ENCODE measurements around the gene DNAI2.

Gene DNAI2

DNA sequence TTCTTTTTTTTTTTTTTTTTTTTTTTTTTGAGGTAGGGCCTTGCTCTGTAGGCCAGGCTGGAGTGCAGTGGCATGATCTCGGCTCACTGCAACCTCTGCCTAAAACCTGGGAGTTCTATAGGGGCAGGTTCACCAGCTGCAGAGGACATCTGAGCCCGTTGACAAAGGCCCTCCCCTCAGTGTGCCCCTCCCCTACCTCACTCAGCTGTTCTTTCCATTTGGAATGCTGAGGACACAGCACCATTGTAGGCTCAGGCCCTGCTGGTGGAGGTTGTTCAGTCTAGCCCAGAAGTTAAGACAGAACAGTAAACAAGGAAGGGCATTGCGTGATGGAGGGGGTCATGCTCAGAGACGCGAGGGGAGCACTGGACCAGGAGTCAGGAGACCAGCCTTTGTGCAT is 30.1 kb downstream of the DNAI2 start:
- TF ChIP-seq, protein P1, sequence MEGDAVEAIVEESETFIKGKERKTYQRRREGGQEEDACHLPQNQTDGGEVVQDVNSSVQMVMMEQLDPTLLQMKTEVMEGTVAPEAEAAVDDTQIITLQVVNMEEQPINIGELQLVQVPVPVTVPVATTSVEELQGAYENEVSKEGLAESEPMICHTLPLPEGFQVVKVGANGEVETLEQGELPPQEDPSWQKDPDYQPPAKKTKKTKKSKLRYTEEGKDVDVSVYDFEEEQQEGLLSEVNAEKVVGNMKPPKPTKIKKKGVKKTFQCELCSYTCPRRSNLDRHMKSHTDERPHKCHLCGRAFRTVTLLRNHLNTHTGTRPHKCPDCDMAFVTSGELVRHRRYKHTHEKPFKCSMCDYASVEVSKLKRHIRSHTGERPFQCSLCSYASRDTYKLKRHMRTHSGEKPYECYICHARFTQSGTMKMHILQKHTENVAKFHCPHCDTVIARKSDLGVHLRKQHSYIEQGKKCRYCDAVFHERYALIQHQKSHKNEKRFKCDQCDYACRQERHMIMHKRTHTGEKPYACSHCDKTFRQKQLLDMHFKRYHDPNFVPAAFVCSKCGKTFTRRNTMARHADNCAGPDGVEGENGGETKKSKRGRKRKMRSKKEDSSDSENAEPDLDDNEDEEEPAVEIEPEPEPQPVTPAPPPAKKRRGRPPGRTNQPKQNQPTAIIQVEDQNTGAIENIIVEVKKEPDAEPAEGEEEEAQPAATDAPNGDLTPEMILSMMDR (IDR thresholded peaks at IDR 0.05; ENCODE audit: control insufficient read depth, extremely low read depth, insufficient read depth) = no peak

DNA sequence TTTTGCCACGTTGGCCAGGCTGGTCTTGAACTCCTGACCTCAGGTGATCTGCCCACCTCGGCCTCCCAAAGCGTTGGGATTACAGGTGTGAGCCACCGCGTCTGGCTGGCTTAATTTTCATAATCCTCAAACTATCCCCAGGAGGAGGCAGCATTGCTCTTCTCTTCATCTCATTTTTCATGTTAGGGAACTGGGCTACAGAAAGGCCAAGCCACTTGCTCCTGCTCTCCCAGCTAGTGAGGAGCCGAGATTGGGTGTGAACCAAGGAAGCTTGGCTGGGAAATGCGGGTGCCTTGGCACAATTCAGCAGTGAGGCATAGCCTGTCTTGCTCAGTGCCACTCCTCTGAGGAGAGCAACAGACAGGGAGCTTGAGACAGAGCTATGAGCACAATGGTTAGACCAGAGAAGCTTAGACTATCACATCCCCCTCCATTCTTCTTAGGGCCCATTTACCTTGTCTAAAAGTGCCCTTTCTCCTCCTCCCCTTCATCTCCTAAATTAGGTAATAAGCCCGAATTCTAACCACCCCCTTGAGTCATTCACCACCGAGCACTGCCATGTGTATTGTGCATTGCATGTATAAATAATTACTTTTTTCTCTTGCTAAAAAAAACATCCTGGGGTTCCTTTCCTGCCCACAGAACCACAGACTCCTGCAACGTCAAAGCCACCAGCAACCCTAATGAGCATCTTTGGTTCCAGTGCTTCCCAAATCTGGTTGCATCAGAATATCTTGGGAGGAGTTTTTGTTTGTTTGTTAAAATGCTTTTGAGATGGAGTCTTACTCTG is 32.0 kb downstream of the DNAI2 start:
- H3K4me3 ChIP-seq (ENCODE audit: low read depth, low read length) = no peak overlapping the region
- TF ChIP-seq, protein P1 (IDR thresholded peaks at IDR 0.05; ENCODE audit: control insufficient read depth, extremely low read depth, insufficient read depth) = no peak
- no peak for DNase-seq (ENCODE audit: low read depth)

More for the DNA sequence above, 30.1 kb downstream of the DNAI2 start:
- no peak for DNase-seq (ENCODE audit: low read depth)
- no peak overlapping the region for H3K4me3 ChIP-seq (ENCODE audit: low read depth, low read length)

DNA sequence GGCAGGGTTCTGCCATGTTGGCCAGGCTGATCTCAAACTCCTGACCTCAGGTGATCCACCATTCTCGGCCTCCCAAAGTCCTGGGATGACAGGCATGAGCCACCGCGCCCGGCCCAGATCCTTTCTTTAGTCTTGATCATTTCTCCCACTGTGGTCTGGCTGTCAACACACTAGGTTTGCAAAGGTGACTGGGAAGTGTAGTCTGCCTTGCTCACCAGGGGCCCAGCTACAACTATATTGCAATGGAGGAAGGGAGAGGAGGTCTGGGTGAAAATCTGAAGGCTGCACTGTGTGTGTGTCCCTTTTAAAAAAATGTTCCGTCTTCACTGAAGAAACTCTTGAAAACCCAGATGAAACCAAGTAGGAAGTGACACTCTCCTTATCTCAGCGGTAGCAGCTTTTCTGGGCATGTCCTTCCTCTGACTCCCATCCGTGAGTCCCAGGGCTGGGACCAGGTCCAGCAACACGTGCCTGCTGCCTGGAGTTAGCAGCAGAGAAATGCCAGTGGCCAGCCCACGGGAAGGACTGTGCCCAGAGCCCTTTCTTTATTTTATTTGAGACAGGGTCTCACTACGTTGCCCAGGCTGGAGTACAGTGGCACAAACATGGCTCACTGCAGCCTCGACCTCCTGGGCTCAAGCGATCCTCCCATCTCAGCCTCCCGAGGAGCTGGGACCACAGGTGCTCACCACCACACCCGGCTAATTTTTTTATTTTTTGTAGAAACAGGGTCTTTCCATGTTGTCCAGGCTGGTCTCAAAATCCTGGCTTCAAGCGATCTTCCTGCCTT is 34.1 kb downstream of the DNAI2 start:
- H3K4me3 ChIP-seq (ENCODE audit: low read depth, low read length) = no peak overlapping the region
- TF ChIP-seq, protein P1 (IDR thresholded peaks at IDR 0.05; ENCODE audit: control insufficient read depth, extremely low read depth, insufficient read depth) = no peak
- no peak for DNase-seq (ENCODE audit: low read depth)

DNA sequence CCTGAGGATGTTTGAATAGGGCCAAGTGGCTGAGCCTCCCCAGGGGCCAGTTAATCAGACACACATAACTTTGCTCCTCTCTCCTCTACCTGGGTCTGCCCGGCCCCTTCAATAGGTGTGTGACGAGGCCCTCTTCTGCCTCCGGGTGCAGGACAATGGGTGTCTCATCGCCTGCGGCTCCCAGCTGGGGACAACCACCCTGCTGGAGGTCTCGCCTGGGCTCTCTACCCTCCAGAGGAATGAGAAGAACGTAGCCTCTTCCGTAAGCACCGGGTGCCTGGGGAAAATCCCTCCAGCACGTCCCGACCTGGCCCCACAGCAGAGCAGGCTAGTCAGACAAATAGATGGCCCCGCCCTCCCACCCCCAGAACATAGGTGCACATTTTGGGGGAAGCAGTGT is 35.9 kb downstream of the DNAI2 start:
- TF ChIP-seq, protein P1 (IDR thresholded peaks at IDR 0.05; ENCODE audit: control insufficient read depth, extremely low read depth, insufficient read depth) = no peak
- DNase-seq (ENCODE audit: low read depth) = no peak
- no peak overlapping the region for H3K4me3 ChIP-seq (ENCODE audit: low read depth, low read length)

DNA sequence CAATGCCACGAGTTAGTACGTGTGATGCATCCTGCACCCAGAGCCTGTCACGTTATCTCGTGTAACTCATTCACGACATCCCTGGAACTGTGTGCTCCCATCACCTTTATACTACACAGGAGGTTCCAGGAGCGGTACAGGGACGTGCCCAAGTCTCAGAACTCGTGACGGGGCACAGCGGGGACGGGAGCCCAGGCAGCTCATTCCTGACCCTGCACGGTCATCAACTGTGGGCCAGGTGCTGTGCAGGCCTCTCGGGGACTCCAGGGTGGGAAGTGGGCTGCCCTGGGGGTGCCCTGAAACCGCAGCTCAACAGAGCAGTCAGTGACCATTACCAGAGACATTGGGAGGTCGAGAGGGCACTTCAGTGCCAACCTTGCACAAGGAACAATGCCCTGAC is 40.8 kb downstream of the DNAI2 start:
- no peak overlapping the region for H3K4me3 ChIP-seq (ENCODE audit: low read depth, low read length)
- TF ChIP-seq, protein P1 (IDR thresholded peaks at IDR 0.05; ENCODE audit: control insufficient read depth, extremely low read depth, insufficient read depth) = no peak
- no peak for DNase-seq (ENCODE audit: low read depth)

DNA sequence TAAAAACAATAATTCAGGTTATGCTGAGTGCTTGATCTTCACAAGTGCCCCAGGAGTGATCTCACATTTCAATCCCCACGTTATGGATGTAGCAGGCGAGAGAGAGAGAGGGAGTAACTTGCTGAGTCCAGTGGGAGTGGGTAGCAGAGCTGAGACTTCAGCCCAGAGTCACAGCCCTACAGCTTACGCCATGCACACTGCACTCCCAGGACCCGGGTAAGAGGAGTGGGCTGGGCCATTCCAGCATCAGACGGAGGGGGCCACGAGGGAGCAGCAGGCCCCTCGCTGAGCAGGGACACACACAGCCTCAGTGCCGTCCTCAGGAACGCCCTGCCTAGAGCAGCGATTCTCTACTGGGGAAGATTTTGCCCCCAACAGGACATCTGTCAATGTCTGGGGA is 42.2 kb downstream of the DNAI2 start:
- no peak for DNase-seq (ENCODE audit: low read depth)
- TF ChIP-seq, protein P1 (IDR thresholded peaks at IDR 0.05; ENCODE audit: control insufficient read depth, extremely low read depth, insufficient read depth) = no peak

More for the DNA sequence above, 42.2 kb downstream of the DNAI2 start:
- H3K4me3 ChIP-seq (ENCODE audit: low read depth, low read length) = no peak overlapping the region

All from LNCaP clone FGC (cell line).